ENCODE measurements around the gene IFNL2.
"Not testable (repeated sequence)": the region's sequence is repeated elsewhere in the genome, so short reads cannot be mapped to it uniquely, and the experiment has no call there.

IFNL2 gene

DNA sequence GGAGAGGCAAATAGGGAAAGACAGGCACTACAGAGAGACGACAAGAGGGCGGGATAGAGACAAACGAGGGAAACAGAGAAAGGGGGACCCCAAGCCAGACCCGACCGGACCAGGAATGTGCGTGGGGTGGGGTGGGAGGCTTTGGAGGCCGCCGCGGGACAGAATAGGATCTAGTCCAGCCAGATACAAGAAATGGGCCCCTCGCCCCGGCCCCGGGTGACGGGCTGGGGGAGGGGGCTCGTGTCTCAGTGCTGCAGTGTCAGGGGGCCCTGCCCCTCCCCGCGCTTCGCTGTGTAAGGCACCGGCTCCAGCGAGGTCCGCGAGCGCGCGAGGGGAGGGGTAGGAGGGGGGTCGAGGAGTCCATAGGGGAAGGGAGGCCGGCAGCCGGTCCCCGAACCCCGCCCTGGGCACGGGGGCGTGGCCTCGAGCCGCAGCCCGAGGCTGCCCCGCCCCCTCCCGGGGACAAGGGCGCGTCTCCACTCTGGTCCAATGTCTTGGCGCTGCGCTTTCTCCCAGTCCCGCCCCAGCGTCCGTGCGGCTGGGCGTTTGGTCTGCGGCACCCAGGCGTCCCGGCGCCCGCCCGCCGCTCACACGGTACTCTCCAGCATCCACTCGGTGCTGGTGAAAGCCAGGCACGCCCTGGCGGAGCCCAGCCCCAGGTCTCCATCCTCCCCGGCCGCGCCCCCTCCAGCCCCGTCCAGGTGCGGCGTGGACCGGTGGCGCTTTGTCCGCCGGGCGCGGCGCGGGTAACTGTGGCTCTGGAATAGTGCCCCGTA is 39.0 kb downstream of the IFNL2 start:
- no peak overlapping the region for H3K4me2 ChIP-seq (ENCODE audit: low read length)
- no peak for TF ChIP-seq EZH2 (IDR thresholded peaks at IDR 0.05; ENCODE audit: borderline replicate concordance, low read length)
- TF ChIP-seq, protein P1, sequence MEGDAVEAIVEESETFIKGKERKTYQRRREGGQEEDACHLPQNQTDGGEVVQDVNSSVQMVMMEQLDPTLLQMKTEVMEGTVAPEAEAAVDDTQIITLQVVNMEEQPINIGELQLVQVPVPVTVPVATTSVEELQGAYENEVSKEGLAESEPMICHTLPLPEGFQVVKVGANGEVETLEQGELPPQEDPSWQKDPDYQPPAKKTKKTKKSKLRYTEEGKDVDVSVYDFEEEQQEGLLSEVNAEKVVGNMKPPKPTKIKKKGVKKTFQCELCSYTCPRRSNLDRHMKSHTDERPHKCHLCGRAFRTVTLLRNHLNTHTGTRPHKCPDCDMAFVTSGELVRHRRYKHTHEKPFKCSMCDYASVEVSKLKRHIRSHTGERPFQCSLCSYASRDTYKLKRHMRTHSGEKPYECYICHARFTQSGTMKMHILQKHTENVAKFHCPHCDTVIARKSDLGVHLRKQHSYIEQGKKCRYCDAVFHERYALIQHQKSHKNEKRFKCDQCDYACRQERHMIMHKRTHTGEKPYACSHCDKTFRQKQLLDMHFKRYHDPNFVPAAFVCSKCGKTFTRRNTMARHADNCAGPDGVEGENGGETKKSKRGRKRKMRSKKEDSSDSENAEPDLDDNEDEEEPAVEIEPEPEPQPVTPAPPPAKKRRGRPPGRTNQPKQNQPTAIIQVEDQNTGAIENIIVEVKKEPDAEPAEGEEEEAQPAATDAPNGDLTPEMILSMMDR (IDR thresholded peaks at IDR 0.05; ENCODE audit: low read length): no peak
- no peaks in the 10 kb centered on the region for H3K27me3 ChIP-seq (ENCODE audit: insufficient read depth, low read length)
- H2AFZ ChIP-seq (ENCODE audit: low read length): no peak overlapping the region
- no peaks in the 10 kb centered on the region for H3K9me2 ChIP-seq (ENCODE audit: low read depth, low read length)
- no peaks in the 10 kb centered on the region for H3F3A ChIP-seq (ENCODE audit: insufficient read depth, low read length)
- H3K4me1 ChIP-seq (ENCODE audit: insufficient read depth, low read length, severe bottlenecking): peaks cover 6% of the 10 kb centered on the region
- H3K9me3 ChIP-seq (ENCODE audit: low read length): no peaks in the 10 kb centered on the region
- no peak overlapping the region for H3K4me3 ChIP-seq (ENCODE audit: low read depth, low read length, poor library complexity, severe bottlenecking)
- H3K79me2 ChIP-seq (ENCODE audit: insufficient read depth, low read length): no peaks in the 10 kb centered on the region
- no peaks in the 10 kb centered on the region; the same call in 1 of the 2 replicates for H3K36me3 ChIP-seq (ENCODE audit: insufficient read depth, low read length)
- H3K9ac ChIP-seq (ENCODE audit: low read length): no peak overlapping the region
- H4K20me1 ChIP-seq (ENCODE audit: insufficient read depth, low read length): no peaks in the 10 kb centered on the region
- no peak overlapping the region for H3K27ac ChIP-seq (ENCODE audit: low read depth, low read length, poor library complexity, severe bottlenecking)

DNA sequence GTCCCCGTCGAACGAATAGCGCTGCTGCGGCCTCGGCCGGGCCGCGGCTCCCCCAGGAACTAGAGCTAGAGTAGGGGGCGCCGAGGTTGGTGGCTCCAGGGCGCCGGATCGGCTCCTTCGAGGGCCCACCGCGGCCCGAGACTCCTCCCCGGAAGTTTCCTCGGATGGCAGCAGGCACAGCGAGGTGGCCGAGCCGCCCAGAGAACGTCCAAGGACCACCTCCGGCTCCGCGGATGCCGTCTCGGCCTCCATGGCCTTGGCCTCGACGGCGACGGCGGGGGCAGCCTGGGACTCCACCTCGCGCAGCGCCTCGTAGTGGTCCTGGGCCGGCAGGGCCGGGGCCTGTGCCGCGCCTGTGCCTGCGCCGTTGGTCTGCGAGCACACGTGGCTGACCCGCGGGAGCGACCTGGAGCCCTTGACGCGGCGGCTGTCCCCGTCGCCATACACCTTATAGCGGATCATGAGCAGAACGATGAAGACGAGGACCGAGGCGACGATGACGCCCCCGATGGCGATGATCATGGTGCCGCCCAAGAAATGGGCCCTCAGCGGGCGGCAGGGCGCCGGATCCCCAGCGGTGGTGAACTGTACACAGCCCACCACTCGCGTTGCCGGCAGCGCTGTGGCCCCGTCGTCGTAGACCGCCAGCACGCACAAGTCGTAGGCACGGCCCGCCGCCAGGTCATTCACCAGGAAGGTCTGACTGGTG is 39.8 kb downstream of the IFNL2 start:
- Histone ChIP-seq H3K9me2 (ENCODE audit: low read depth, low read length) (no peaks in the 10 kb centered on the region), H3K36me3 (ENCODE audit: insufficient read depth, low read length) (no peaks in the 10 kb centered on the region; the same call in 1 of the 2 replicates), H2AFZ (ENCODE audit: low read length) (no peak overlapping the region), H4K20me1 (ENCODE audit: insufficient read depth, low read length) (no peaks in the 10 kb centered on the region), H3K4me2 (ENCODE audit: low read length) (no peak overlapping the region), H3K27ac (ENCODE audit: low read depth, low read length, poor library complexity, severe bottlenecking) (no peak overlapping the region), H3K9ac (ENCODE audit: low read length) (no peak overlapping the region), H3K79me2 (ENCODE audit: insufficient read depth, low read length) (no peaks in the 10 kb centered on the region), H3F3A (ENCODE audit: insufficient read depth, low read length) (no peaks in the 10 kb centered on the region), H3K27me3 (ENCODE audit: insufficient read depth, low read length) (no peaks in the 10 kb centered on the region), H3K4me3 (ENCODE audit: low read depth, low read length, poor library complexity, severe bottlenecking) (no peak overlapping the region), H3K4me1 (ENCODE audit: insufficient read depth, low read length, severe bottlenecking) (peaks cover 6% of the 10 kb centered on the region), H3K9me3 (ENCODE audit: low read length) (no peaks in the 10 kb centered on the region)
- TF ChIP-seq, protein P1 (IDR thresholded peaks at IDR 0.05; ENCODE audit: low read length): no peak
- TF ChIP-seq EZH2 (IDR thresholded peaks at IDR 0.05; ENCODE audit: borderline replicate concordance, low read length): no peak

DNA sequence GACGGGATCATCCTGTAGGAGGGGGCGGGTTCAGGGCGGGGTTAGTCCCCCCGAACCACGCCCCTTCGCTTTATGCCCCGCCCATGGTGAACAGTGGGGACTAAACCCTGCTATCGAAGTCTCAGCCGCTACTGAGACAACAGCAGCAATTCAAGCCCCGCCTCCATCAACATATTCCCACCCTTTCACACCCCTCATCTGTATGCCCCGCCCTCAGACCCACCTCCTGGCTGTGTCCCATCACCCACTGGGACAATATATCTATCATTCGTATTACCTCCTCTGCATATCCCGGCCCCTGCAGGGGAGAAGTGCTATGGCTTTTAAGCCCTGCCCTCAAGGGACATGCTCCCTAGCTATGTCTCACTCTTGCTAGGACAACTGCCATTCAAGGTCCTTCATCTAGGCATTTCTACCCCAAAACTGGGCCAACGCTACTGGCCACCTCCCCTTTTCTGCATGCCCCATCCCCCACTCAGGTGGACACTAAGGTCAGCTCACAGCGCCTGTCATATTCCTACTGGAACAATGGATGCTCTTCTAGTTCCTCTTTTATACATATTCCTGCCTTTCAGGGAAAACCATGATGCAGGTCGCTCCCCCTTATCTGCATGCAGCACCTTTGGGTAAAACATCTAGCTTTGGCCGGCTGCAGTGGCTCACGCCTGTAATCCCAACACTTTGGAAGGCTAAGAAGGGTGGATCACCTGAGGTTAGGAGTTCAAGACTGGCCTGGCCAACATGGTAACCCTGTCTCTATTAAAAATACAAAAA is 40.5 kb downstream of the IFNL2 start:
- H2AFZ ChIP-seq (ENCODE audit: low read length): no peak overlapping the region
- peaks cover 3% of the 10 kb centered on the region; the same call in 1 of the 2 replicates for H3K36me3 ChIP-seq (ENCODE audit: insufficient read depth, low read length)
- TF ChIP-seq EZH2 (IDR thresholded peaks at IDR 0.05; ENCODE audit: borderline replicate concordance, low read length): no peak
- TF ChIP-seq, protein P1 (IDR thresholded peaks at IDR 0.05; ENCODE audit: low read length): no peak
- no peaks in the 10 kb centered on the region for H3K27me3 ChIP-seq (ENCODE audit: insufficient read depth, low read length)
- no peak overlapping the region for H3K27ac ChIP-seq (ENCODE audit: low read depth, low read length, poor library complexity, severe bottlenecking)
- H3K79me2 ChIP-seq (ENCODE audit: insufficient read depth, low read length): no peaks in the 10 kb centered on the region
- H3K9me2 ChIP-seq (ENCODE audit: low read depth, low read length): no peaks in the 10 kb centered on the region
- peaks cover 6% of the 10 kb centered on the region for H3K4me1 ChIP-seq (ENCODE audit: insufficient read depth, low read length, severe bottlenecking)
- H3K4me3 ChIP-seq (ENCODE audit: low read depth, low read length, poor library complexity, severe bottlenecking): no peak overlapping the region
- H3K9me3 ChIP-seq (ENCODE audit: low read length): no peaks in the 10 kb centered on the region
- H3F3A ChIP-seq (ENCODE audit: insufficient read depth, low read length): no peaks in the 10 kb centered on the region
- no peaks in the 10 kb centered on the region for H4K20me1 ChIP-seq (ENCODE audit: insufficient read depth, low read length)
- no peak overlapping the region for H3K4me2 ChIP-seq (ENCODE audit: low read length)
- no peak overlapping the region for H3K9ac ChIP-seq (ENCODE audit: low read length)

DNA sequence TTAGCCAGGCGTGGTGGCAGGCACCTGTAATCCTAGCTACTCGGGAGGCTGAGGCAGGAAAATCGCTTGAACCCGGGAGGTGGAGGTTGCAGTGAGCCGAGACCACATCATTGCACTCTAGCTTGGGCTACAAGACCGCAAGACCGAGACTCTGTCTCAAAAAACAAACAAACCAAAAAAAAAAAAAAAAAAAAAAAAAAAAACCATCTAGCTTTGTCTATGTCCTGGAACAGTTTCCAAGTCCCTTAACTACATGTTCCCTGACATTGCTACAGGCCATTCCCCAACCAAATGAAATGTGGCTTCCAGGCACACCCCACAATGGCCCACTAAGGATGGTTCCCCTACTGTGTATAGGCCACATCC is 41.1 kb downstream of the IFNL2 start:
- H3K4me1 ChIP-seq (ENCODE audit: insufficient read depth, low read length, severe bottlenecking); H3K36me3 ChIP-seq (ENCODE audit: insufficient read depth, low read length); H3K9me2 ChIP-seq (ENCODE audit: low read depth, low read length); H2AFZ ChIP-seq (ENCODE audit: low read length); H3F3A ChIP-seq (ENCODE audit: insufficient read depth, low read length); H3K27ac ChIP-seq (ENCODE audit: low read depth, low read length, poor library complexity, severe bottlenecking); H3K4me2 ChIP-seq (ENCODE audit: low read length); H4K20me1 ChIP-seq (ENCODE audit: insufficient read depth, low read length); H3K9ac ChIP-seq (ENCODE audit: low read length); H3K4me3 ChIP-seq (ENCODE audit: low read depth, low read length, poor library complexity, severe bottlenecking); H3K27me3 ChIP-seq (ENCODE audit: insufficient read depth, low read length); H3K79me2 ChIP-seq (ENCODE audit: insufficient read depth, low read length); H3K9me3 ChIP-seq (ENCODE audit: low read length): not testable (repeated sequence)
